ENCODE results near the gene WHRN.

Gene WHRN

GRCh38 chr9:114493521-114494184, 11.6 kb downstream of the WHRN start:
- no peak overlapping the region for H3K4me3 ChIP-seq (ENCODE audit: low read depth, low read length)
- DNase-seq (ENCODE audit: low read depth): no peak
- no peak for TF ChIP-seq CTCF (IDR thresholded peaks at IDR 0.05; ENCODE audit: insufficient read depth, low read depth, low read length, missing control alignments)

GRCh38 chr9:114492991-114493390, 12.3 kb downstream of the WHRN start:
- no peak for DNase-seq (ENCODE audit: low read depth)
- no peak for TF ChIP-seq CTCF (IDR thresholded peaks at IDR 0.05; ENCODE audit: insufficient read depth, low read depth, low read length, missing control alignments)
- no peak overlapping the region for H3K4me3 ChIP-seq (ENCODE audit: low read depth, low read length)

GRCh38 chr9:114491430-114492003, 13.8 kb downstream of the WHRN start:
- no peak for TF ChIP-seq CTCF (IDR thresholded peaks at IDR 0.05; ENCODE audit: insufficient read depth, low read depth, low read length, missing control alignments)
- no peak overlapping the region for H3K4me3 ChIP-seq (ENCODE audit: low read depth, low read length)
- DNase-seq (ENCODE audit: low read depth): no peak

- no peak overlapping the region for H3K4me3 ChIP-seq (ENCODE audit: low read depth, low read length)
- TF ChIP-seq CTCF (IDR thresholded peaks at IDR 0.05; ENCODE audit: insufficient read depth, low read depth, low read length, missing control alignments): no peak
- DNase-seq (ENCODE audit: low read depth): no peak
Measured at GRCh38 chr9:114489928-114490327, 15.3 kb downstream of the WHRN start.

GRCh38 chr9:114488398-114489129, 16.7 kb downstream of the WHRN start:
- peak; percentile 41 for DNase-seq (ENCODE audit: low read depth)
- no peak for TF ChIP-seq CTCF (IDR thresholded peaks at IDR 0.05; ENCODE audit: insufficient read depth, low read depth, low read length, missing control alignments)
- H3K4me3 ChIP-seq (ENCODE audit: low read depth, low read length): no peak overlapping the region

- H3K4me3 ChIP-seq (ENCODE audit: low read depth, low read length): no peak overlapping the region
- DNase-seq (ENCODE audit: low read depth): peak; percentile 73
- peak; percentile 87 for TF ChIP-seq CTCF (IDR thresholded peaks at IDR 0.05; ENCODE audit: insufficient read depth, low read depth, low read length, missing control alignments)
Measured at GRCh38 chr9:114487607-114488300, 17.5 kb downstream of the WHRN start.

All from GM12865 (cell line).